ENCODE results near the gene MACC1. TPM values are rescaled to one million over a fixed set of nuclear protein-coding genes. Genes with fewer than 3 reads are reported as not detected.

Gene MACC1
- total and polyA plus RNA-seq, 2 of the 13 experiments (the other 11 are each of a cell fraction or from before 2014, with no cell fraction given), result 0.04 TPM; not detected in 1

DNA sequence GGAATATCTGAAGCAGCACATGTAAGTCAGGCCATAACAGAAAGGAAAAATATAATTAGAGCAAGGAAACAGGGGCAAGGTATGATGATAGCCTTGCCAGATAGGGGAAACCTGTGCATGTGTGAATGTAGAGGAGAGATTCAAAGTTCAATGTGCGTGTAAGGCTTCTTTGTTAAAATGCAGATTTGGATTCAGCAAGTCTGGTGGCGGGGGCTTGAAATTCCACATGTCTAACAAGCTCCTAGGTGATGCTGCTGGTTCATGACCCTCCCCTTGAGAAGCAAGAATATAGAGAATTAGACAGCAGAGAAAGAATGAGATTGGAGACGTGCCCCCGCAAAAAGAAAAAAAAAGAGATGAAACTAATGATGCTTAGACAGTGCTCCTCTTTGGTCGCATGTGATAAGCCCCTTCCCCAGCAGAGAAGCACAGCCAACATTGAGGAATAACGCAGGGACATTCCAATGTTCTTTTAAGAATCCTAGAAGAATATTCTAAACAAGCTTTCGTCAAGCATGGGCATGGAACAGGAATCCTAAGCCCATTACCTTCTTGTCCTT, 21.1 kb upstream of the MACC1 start:
- 20% methylated on average over 6 of the region's 7 CpGs for WGBS (ENCODE audit: low lambda C conversion rate)
- intact Hi-C loops (cut with micrococcal nuclease; ENCODE audit: unreplicated experiment), result no loop called here
- Histone ChIP-seq H3K4me3 (replicated peaks in 1 of 3; ENCODE audit: insufficient read depth in 1 of 3, low read depth in 2 of 3, low read length in 3 of 3) (no peak overlapping the region), H3K79me2 (ENCODE audit: insufficient read depth, low read length) (no peaks in the 10 kb centered on the region), H2AFZ (ENCODE audit: low read length) (no peak overlapping the region), H4K20me1 (ENCODE audit: insufficient read depth, low read length) (no peaks in the 10 kb centered on the region), H3K9ac (ENCODE audit: insufficient read depth, low read depth, low read length) (no peak overlapping the region), H3K4me1 (ENCODE audit: insufficient read depth, low read length) (peaks cover 16% of the 10 kb centered on the region), H3K27ac (ENCODE audit: extremely low read length, insufficient read depth, low read length) (no peak overlapping the region), H3K36me3 (replicated peaks in 1 of 2; ENCODE audit: control insufficient read depth in 1 of 2, insufficient read depth in 2 of 2, low read length in 2 of 2) (no peaks in the 10 kb centered on the region), H3K27me3 (ENCODE audit: control insufficient read depth in 1 of 2, insufficient read depth in 2 of 2, low read length in 2 of 2) (no peaks in the 10 kb centered on the region; a peak in 1 of 5 replicates), H3K9me3 (ENCODE audit: low read length) (no peaks in the 10 kb centered on the region), H3K4me2 (ENCODE audit: low read depth, low read length) (no peak overlapping the region)
- BruUV-seq (replicated peaks), result no TSS peak
- CTCF ChIA-PET (ENCODE audit: low intra/inter-chr PET ratio, low total read pairs), result no interaction called here
- no peak for TF ChIP-seq SIX4 (CRISPR knock-in tag; IDR thresholded peaks at IDR 0.05)
- TF ChIP-seq PRMT3 (CRISPR knock-in tag; IDR thresholded peaks at IDR 0.05; ENCODE audit: borderline replicate concordance, low read depth), result no peak
- no peak for TF ChIP-seq KLF16 (CRISPR knock-in tag; IDR thresholded peaks at IDR 0.05)
- TF ChIP-seq ZNF720 (CRISPR knock-in tag; IDR thresholded peaks at IDR 0.05), result no peak
- TF ChIP-seq NFYC (CRISPR knock-in tag; IDR thresholded peaks at IDR 0.05), result no peak
- TF ChIP-seq ZBTB4 (CRISPR knock-in tag; IDR thresholded peaks at IDR 0.05; ENCODE audit: borderline replicate concordance), result no peak
- no peak for TF ChIP-seq ZNF619 (CRISPR knock-in tag; IDR thresholded peaks at IDR 0.05)
- no peak for TF ChIP-seq PCBP2 (optimal IDR thresholded peaks at IDR 0.05; ENCODE audit: low read depth, low read length, poor library complexity, severe bottlenecking)
- TF ChIP-seq, protein P1, sequence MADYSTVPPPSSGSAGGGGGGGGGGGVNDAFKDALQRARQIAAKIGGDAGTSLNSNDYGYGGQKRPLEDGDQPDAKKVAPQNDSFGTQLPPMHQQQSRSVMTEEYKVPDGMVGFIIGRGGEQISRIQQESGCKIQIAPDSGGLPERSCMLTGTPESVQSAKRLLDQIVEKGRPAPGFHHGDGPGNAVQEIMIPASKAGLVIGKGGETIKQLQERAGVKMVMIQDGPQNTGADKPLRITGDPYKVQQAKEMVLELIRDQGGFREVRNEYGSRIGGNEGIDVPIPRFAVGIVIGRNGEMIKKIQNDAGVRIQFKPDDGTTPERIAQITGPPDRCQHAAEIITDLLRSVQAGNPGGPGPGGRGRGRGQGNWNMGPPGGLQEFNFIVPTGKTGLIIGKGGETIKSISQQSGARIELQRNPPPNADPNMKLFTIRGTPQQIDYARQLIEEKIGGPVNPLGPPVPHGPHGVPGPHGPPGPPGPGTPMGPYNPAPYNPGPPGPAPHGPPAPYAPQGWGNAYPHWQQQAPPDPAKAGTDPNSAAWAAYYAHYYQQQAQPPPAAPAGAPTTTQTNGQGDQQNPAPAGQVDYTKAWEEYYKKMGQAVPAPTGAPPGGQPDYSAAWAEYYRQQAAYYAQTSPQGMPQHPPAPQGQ (CRISPR knock-in tag; IDR thresholded peaks at IDR 0.05; ENCODE audit: borderline replicate concordance), result no peak
- TF ChIP-seq, protein P2, sequence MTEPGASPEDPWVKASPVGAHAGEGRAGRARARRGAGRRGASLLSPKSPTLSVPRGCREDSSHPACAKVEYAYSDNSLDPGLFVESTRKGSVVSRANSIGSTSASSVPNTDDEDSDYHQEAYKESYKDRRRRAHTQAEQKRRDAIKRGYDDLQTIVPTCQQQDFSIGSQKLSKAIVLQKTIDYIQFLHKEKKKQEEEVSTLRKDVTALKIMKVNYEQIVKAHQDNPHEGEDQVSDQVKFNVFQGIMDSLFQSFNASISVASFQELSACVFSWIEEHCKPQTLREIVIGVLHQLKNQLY (CRISPR knock-in tag; IDR thresholded peaks at IDR 0.05), result no peak
- FAIRE-seq, result no peak
- POLR2A ChIA-PET, result interaction anchor here (2.4 kb wide), 1 partner anchor 18 kb away, joined by 5 read pairs; no protein-coding TSS in a partner anchor
- in situ Hi-C loops (cut with HindIII; ENCODE audit: extremely low pct_ligation_motif_present, low pct_unique_long_range_greater_than_20kb), result no loop called here
- ATAC-seq, result no peak
- no peak for DNase-seq (ENCODE audit: low spot score)
